NCI-H2081 (cell line): ENCODE results near the gene MPZL2.

Experiments used
- DNase-seq, 2 experiments: peaks; one replicate each; lab custom pipeline; 2025; lab: John Stamatoyannopoulos, UW

MPZL2 gene

DNA sequence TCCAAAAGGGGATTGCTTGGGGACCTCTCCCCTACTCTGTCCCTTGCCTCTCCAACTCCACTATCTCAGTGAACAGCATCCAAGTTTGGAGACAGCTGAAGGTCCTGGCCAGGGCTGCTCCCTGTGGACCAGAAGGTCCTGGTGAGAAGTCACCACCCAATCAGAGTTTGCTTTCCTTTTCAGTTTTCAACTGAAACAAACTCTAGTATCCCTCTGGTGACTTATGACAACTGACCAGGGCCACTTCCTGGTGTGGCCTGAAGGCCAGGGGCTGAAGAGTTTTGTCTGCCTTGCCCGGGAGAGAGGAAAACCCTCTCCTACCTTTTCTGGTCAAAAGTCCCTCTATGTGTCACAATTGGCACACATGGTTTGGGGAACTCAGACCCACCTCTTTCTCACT lies 44.4 kb downstream of the MPZL2 start:
- no peak for DNase-seq

DNA sequence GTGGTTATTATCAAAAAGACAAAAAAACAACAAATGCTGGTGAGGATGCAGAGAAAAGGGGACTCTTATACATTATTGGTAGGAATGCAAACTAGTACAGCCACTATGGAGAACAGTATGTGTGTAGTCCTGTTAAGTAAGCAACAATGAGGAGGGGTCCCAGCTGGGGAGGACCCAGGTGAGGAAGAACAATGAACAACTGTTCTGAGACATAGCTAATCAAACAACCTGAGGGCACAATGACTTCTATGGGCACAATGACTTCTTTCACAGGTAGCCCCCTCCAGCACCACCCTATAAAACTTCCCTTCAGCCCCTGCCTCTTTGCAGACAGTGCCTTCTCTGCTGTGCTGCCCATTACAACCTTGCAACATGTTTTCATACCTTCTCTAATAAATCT lies 44.9 kb downstream of the MPZL2 start:
- no peak for DNase-seq

DNA sequence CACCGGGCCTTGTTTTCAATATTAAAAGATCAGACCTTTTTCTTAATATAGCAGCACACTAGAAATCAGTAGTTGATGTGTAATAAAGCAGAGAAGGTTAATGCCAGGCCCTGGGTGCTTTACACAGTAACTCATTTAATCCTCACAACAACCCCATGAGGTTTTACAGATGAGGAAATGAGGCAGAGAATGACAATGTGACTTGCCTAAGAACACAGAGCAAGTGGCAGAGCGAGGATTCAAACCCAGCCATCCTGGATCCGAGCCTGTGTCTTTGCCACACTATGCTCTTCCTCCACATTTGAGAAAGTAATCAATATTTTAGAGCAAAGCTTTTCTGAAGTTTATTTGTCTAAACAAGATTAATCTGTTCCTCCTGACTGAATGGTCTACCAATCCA lies 46.5 kb downstream of the MPZL2 start:
- DNase-seq = no peak

DNA sequence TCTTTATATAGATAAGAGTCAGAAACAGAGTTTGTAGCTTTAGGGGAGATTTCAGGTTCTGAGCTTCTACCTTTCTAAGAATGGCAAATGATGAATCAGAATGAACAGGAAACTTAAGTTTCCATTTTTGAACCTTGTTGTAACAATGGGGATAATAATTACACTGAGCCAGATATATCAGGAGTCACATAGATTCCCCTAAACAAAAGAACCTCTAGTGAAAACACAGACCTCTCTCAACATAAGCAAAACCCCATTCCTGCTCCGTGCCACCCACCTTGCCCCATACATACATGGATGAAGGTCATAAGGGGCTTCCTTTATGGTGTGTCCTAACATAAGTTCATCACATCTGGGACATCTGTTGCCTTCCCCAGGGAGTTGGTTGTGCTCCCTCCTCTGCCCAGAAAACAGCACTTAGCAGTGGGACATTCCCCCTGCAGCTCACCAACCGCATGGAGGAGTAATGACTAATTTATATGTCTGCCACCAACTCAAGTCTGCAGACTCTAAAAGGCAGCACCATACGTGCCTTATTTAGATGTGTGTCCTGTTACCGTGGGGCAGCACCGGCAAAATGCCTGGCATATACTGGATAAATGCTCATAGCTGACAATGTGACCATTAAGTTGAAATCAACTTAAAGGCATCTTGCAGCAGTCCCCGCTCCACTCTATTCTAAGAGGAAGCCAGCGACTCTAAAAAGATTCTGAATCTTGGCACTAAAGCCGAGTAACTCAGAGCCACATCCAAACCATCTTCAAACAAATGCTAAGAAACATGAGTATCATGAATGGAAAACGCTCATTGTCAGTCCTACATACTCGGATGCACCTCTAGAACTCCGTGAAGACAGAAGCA lies 47.2 kb downstream of the MPZL2 start:
- no peak for DNase-seq

DNA sequence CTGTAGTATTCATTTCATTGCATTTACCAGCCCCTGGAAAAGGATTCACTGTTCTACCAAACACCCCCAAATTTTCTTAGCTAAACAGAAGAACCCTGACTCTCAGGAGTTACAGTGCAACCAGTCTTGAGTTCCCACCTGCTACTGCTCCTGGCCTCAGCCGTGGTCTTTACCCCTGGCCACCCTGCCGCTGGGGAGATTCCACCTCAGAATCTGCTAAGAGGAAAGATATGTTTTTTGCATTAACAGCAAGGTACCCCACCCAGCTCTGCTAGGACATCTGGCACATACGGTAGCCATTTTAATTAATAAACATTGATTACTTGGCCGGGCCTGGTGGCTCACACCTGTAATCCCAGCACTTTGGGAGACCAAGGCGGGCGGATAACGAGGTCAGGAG lies 48.3 kb downstream of the MPZL2 start:
- no peak for DNase-seq

DNA sequence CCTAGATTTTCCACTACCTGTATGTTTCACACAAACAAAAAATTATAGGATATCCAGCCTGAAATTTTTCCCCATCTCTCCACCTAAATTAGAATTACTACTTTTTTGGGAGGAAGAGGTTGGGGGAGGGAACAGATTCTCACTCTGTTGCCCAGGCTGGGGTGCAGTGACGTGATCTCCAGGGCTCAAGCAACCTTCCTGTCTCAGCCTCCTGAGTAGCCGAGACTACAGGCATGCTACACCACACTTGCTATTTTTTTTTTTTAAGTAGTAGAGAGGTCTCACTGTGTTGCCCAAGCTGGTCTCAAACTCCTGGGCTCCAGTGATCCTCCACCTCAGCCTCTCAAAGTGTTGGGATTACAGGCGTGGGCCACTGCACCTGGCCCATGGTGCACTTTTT lies 48.8 kb downstream of the MPZL2 start:
- no peak for DNase-seq

DNA sequence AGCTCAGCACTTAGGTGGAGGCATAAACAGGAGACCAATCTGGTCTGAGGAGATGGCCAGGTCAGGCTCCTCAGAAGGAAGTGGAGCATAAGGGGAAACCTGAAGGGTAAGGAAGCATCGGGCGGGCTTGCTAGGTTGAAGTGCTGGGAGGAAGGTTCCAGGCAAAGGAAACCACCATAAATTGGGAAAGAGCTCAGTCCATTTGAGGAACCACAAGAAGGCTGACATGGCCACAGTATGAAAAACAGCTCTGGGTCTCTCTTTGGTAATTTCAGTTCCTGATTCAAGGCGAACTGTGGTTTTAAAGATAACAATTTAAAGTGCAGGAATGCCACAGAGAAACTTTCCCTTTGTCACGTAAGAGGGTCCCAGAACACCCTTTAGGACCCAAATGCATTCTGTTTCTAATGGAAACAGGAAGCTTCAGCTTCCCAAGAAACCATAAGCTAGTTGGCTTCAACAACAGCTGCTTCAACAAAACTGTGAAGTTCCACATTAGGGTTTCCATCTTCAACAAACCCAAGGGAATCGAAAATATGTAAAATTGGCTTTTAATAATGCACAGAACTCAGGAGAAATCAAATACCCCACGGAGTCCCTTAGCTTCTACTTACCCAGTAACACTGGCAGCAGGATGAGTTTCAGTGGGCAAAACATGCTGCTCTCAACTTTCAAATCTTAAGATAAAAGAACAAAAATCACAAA lies 49.7 kb downstream of the MPZL2 start:
- no peak for DNase-seq

DNA sequence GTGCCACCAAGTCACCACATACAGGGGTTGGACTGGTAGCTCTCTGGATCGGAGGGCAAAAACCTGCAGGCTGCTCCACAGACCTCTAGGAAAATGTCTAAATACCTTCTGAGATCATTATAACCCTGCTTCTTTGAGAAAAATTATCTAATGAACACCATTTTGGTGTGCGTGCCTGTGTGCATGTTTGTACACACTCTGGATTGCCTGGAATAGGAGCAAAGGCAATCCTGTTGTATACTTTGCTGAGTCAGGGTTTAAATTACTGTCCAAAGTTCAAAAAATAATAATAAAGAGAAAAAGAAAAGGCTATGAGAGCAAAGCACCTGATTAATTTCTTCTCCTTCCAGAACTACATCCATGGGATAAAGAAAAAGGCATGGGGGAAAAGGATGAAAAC lies 50.3 kb downstream of the MPZL2 start:
- no peak for DNase-seq

DNA sequence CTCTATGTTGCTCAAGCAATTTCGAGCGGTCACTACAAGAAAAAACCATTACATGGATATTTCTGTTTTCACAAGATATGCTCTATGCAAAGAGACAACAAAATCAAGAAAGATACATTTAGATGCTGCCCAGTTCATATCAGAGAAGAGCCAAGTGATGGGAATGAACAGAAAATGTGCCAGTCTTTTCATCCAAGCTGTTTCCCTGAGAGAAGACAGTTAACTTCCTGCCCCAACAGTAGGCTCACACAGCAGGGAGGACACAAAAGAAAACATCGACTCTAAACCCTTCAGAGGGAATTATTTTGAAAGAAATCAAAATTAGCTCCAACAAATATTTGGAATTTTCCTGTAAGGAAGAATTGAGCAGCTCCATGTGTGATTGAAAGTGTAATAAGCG lies 50.9 kb downstream of the MPZL2 start:
- no peak for DNase-seq

DNA sequence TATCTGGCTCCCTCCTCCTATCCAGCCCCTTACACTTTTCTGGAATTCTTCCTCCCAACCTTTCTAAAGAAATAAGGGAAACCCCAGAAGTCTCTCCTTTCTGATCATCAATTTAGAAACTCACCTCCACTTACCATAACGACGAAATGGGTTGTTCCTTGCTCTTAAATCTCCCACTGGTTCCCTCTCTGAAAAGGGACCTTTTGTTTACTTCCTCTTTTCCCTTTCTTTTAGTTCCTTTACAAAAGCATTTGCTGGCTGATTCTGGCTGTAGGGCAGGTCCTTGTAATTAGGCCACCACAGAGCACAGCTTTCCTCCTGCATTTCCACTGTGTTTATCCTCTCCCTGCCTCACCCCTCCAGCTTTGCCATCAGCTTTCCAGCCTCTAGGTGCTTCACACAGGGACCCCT lies 51.3 kb downstream of the MPZL2 start:
- no peak for DNase-seq

DNA sequence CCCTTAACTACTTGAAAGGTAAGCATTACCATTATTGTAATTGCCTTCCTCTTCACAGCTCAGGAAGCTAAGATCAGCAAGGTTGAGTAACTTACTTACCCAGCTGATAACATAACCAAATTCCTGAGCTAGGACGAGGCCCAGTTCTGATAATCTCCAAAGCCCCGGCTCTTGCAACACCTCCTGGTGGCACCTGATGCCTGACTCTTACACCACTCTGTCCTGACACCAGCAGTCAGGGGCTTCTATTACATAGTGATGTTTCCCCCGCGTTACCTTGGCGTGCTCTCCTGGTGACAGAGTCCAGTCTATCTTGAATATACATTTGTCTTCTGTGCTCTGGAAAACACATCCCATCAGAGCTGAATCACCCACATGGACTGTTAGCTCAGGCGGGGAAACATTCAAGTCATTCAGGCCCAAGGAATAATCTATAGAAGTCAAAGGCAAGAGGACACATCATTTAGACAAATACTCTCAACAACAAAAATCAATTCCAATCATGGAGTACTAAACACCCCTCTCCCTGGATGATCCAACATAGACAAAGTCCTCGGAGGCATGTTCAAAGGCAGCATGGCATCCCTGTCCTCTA lies 51.9 kb downstream of the MPZL2 start:
- DNase-seq = no peak

DNA sequence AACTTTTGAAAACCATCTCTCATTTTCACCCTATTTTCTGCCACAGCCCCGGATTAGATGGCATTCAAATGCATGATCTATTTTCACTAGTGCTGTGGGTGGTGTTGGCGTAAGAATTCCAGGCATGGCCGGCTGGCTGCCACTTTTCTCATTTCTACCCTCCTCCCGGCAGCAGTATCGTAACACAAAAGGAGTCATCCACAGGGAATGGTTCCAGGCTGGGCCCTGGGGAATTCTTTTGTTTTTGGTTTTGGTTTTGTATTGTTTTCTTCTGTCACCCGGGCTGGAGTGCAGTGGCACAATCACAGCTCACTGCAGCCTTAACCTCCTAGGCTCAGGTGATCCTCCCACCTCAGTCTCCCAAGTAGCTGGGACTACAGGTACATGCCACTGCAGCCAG lies 53.1 kb downstream of the MPZL2 start:
- DNase-seq = no peak

DNA sequence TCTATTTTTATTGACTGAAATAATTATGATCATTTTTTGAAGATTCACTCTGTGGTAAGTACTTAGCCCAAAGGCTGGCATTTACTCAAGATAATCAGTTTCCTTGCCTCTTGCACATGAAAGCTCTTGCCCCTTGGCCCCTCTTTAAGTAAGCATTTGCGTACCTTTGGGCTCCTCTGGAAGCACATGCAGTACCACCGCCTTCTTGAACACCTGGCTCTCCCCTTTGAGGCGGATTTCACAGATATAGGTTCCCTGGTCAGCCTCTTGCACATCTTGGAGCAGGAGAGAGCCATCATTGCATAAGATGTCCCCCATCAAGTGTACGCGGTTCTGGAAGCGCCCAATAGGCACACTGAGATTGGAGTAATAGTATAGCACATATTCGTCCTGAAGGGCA lies 53.8 kb downstream of the MPZL2 start:
- DNase-seq = no peak

DNA sequence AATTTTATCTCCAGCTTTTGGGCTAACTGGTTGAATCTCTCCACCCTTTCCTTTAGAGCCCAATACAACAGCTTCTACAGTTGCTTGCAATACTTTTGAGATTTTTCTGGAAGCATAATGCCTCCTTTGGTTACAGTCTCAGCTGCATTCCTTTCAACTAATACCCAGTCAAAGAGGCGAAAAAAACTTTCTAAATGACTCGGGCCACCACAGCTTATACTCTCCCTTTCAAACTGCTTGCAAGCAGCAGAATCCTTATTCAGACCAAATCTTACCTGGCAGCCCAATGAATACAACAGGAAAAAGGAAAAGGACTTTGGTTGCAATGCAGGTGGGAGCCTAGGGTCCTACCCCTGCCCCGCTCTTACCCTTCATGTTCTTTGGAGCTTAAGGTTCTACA lies 55.1 kb downstream of the MPZL2 start:
- DNase-seq = no peak

DNA sequence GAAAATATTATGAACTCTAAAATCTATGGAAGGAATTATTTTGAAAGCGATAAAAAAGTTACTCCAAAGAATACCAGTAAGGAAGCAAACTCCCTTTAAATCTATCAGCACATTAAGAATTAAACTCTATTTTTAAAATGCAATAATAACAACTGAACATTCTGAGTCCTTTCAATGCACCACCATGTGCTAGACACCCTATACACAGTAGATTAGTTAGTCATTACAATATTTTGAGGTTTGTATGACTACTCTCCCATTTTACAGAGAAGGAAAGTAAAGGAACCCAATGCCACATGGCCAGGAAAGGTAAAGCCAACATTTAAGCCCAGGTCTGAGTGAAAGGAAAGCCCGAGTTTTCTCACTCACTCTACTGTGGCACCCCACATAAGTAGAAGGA lies 57.0 kb downstream of the MPZL2 start:
- no peak for DNase-seq

DNA sequence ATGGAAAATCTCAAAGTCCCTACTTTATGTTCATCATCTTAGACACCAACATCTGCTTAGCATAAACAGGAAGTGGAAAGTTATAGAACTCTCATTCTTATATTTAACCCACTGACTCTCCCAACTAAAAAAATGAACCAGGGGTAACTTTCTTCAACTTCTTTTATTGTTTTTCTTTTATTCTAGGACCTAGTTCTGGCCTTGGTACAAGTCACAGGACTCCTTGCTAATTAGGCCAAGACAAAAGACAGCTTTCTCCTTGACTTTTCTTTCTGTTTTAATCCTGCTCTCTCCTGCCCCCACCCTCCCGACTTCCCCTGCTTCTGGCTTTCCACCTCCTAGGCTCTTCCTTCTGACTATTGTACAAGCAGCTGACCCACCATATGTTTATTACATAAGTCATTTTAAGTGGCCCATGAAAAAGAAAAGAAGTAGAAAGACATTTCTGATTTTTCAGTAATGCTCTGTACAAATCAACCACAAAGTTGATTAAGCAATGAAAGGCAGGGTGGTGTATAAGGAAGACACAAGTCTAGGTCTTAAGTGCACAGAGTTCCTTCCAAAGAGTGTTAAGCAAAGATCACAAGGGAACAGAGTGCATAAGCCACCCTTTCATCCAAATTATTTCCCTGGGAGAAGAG lies 57.6 kb downstream of the MPZL2 start:
- no peak for DNase-seq

DNA sequence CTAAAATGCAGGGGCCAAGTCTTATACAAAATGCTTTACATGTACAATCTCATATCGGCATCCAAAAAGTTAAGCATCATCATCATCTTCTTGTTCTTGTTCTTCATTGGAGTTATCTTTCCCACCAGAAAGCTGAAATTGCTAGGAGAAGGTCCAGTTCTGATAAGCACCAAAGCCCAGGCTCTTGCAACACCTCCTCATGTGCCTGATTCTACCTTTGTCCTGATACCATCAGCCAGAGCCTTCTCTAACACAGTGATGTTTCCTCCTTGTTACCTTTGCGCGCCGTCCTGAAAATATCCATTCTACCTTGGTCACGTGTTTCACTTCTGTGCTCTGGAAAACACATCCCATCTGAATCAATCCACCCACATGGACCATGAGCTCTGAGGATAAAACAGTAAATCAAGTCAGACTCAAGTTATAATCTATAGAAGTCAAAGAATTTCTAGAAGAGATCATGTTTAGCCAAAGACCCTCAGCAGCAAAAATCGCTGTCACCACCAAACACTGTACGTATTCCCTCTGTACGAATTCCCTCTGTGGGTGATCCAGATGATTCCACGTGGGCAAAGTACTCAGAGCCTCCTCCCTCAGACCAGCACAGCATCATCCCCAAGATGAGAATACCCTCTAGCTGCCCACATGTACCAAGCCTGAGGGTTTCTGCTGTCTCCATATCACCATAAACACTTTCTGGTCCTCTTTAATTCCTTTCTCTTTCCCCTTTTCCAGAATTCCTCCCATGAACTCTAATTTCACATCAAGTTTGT lies 58.3 kb downstream of the MPZL2 start:
- no peak for DNase-seq
